SJSA1 (cell line): ENCODE results near the gene SIPA1L3. TPM values are rescaled to one million over a fixed set of nuclear protein-coding genes. Genes with fewer than 3 reads are reported as not detected.
"Not testable (repeated sequence)": the region's sequence is repeated elsewhere in the genome, so short reads cannot be mapped to it uniquely, and the experiment has no call there.

ENCODE experiments used
- DNase-seq, 2 experiments: peaks; one replicate each; pipeline ENCODE4 v3.0.0-alpha.2; 2015 to 2020; ENCODE audit warnings: low spot score in 2 of 2, low read depth in 1 of 2
- H3K27ac ChIP-seq: fragments of 250-450 bp; sonication (Bioruptor Pico); 2 replicates; pipeline ENCODE4 v1.5.1; 2020; ENCODE audit warnings: mild to moderate bottlenecking, moderate library complexity
- H3K27me3 ChIP-seq: fragments of 250-450 bp; sonication (Bioruptor Pico); replicated peaks from 2 replicates; pipeline ENCODE4 v1.5.1; 2020; ENCODE audit warnings: mild to moderate bottlenecking, moderate library complexity
- H3K36me3 ChIP-seq: fragments of 250-450 bp; sonication (Bioruptor Pico); 2 replicates; pipeline ENCODE4 v1.5.1; 2020; ENCODE audit warnings: mild to moderate bottlenecking
- H3K4me1 ChIP-seq: fragments of 250-450 bp; sonication (Bioruptor Pico); replicated peaks from 2 replicates; pipeline ENCODE4 v1.6.1; 2021; ENCODE audit warnings: mild to moderate bottlenecking
- H3K4me3 ChIP-seq: fragments of 250-450 bp; sonication (Bioruptor Pico); 2 replicates; pipeline ENCODE4 v1.5.1; 2020; ENCODE audit warnings: mild to moderate bottlenecking
- H3K9me3 ChIP-seq: fragments of 250-450 bp; sonication (Bioruptor Pico); replicated peaks from 2 replicates; pipeline ENCODE4 v1.5.1; 2020; ENCODE audit warnings: mild to moderate bottlenecking
- total RNA-seq: library from RNA; depleted of rRNA; stranded (reverse); fragments of >200 nt; shearing (Covaris generic); gene quantifications from 2 replicates; pipeline ENCODE4 v1.2.3, GENCODE V29; 2014

Gene SIPA1L3
- total RNA-seq, 1 experiment from 2014 or later = 9.3 TPM

GRCh38 chr19:38223119-38223523, 316.1 kb downstream of the SIPA1L3 start:
- Histone ChIP-seq H3K4me3 (peak overlapping the region; percentile 42; the same call in 1 of the 2 replicates), H3K27ac (no peak overlapping the region), H3K9me3 (no peaks in the 10 kb centered on the region)

GRCh38 chr19:38223617-38224013, 316.6 kb downstream of the SIPA1L3 start:
- Histone ChIP-seq H3K27ac (no peak overlapping the region), H3K4me3 (peak overlapping the region; percentile 42), H3K4me1 (peaks cover 11% of the 10 kb centered on the region), H3K27me3 (no peaks in the 10 kb centered on the region), H3K36me3 (peaks cover 5% of the 10 kb centered on the region; the same call in 1 of the 2 replicates), H3K9me3 (no peaks in the 10 kb centered on the region)
- no peak for DNase-seq

More at GRCh38 chr19:38223119-38223523, 316.1 kb downstream of the SIPA1L3 start:
- H3K4me1 ChIP-seq = peaks cover 9% of the 10 kb centered on the region
- H3K36me3 ChIP-seq = peaks cover 10% of the 10 kb centered on the region; the same call in 1 of the 2 replicates
- DNase-seq = no peak
- no peaks in the 10 kb centered on the region for H3K27me3 ChIP-seq

- Histone ChIP-seq H3K36me3 (no peaks in the 10 kb centered on the region), H3K27ac (no peak within 1 kb of the TSS), H3K4me1 (peaks cover 16% of the 10 kb centered on the region), H3K4me3 (peak within 1 kb of the TSS; percentile 42), H3K9me3 (no peaks in the 10 kb centered on the region), H3K27me3 (no peaks in the 10 kb centered on the region)
- DNase-seq = peak; percentile 72 to 85
Observed at GRCh38 chr19:38224014-38224862, 317.2 kb downstream of the SIPA1L3 start, which contains the start of gene DPF1. DPF1 (minus strand) TSS chr19:38224222; CDS start chr19:38224142, 80 bp downstream.

- not testable (repeated sequence) for H3K4me3 ChIP-seq, H3K9me3 ChIP-seq, H3K27ac ChIP-seq, DNase-seq, H3K27me3 ChIP-seq, H3K36me3 ChIP-seq
- H3K4me1 ChIP-seq = peaks cover 16% of the 10 kb centered on the region
Observed at GRCh38 chr19:38224863-38225218, 317.8 kb downstream of the SIPA1L3 start.

GRCh38 chr19:38227287-38228004, 320.4 kb downstream of the SIPA1L3 start:
- Histone ChIP-seq H3K36me3 (no peaks in the 10 kb centered on the region), H3K9me3 (no peaks in the 10 kb centered on the region), H3K4me1 (peaks cover 16% of the 10 kb centered on the region), H3K4me3 (no peak overlapping the region), H3K27ac (no peak overlapping the region), H3K27me3 (no peaks in the 10 kb centered on the region)
- no peak for DNase-seq

- no peak for DNase-seq
- Histone ChIP-seq H3K4me3 (no peak overlapping the region), H3K4me1 (peaks cover 16% of the 10 kb centered on the region), H3K27me3 (no peaks in the 10 kb centered on the region), H3K27ac (no peak overlapping the region), H3K36me3 (no peaks in the 10 kb centered on the region), H3K9me3 (no peaks in the 10 kb centered on the region)
Observed at GRCh38 chr19:38228005-38228377, 321.0 kb downstream of the SIPA1L3 start.

- no peaks in the 10 kb centered on the region for H3K9me3 ChIP-seq
- H3K36me3 ChIP-seq = no peaks in the 10 kb centered on the region
- peak in 1 of 2 experiments; percentile 32 for DNase-seq
- peak overlapping the region; percentile 43 for H3K4me3 ChIP-seq
- no peaks in the 10 kb centered on the region for H3K27me3 ChIP-seq
- peaks cover 11% of the 10 kb centered on the region for H3K4me1 ChIP-seq
- no peak overlapping the region for H3K27ac ChIP-seq
Observed at GRCh38 chr19:38228491-38229439, 321.8 kb downstream of the SIPA1L3 start.

- Histone ChIP-seq H3K27ac (no peak overlapping the region), H3K9me3 (no peaks in the 10 kb centered on the region), H3K27me3 (no peaks in the 10 kb centered on the region), H3K36me3 (no peaks in the 10 kb centered on the region), H3K4me1 (peaks cover 7% of the 10 kb centered on the region; the same call in 1 of the 2 replicates), H3K4me3 (peak overlapping the region; percentile 43)
- peak; percentile 83 to 90 for DNase-seq
Observed at GRCh38 chr19:38229585-38230073, 322.6 kb downstream of the SIPA1L3 start.

GRCh38 chr19:38230506-38231133, 323.6 kb downstream of the SIPA1L3 start:
- H3K4me3 ChIP-seq, H3K36me3 ChIP-seq, H3K27ac ChIP-seq, H3K9me3 ChIP-seq, H3K27me3 ChIP-seq, DNase-seq, H3K4me1 ChIP-seq: not testable (repeated sequence)

GRCh38 chr19:38231918-38232317, 324.9 kb downstream of the SIPA1L3 start:
- H3K27ac ChIP-seq = no peak overlapping the region
- no peaks in the 10 kb centered on the region for H3K36me3 ChIP-seq
- no peaks in the 10 kb centered on the region for H3K9me3 ChIP-seq
- H3K4me3 ChIP-seq = no peak overlapping the region
- DNase-seq = no peak
- peaks cover 7% of the 10 kb centered on the region; the same call in 1 of the 2 replicates for H3K4me1 ChIP-seq
- H3K27me3 ChIP-seq = no peaks in the 10 kb centered on the region

- Histone ChIP-seq H3K27me3 (no peaks in the 10 kb centered on the region), H3K4me3 (no peak overlapping the region), H3K27ac (no peak overlapping the region), H3K36me3 (no peaks in the 10 kb centered on the region), H3K4me1 (peaks cover 4% of the 10 kb centered on the region; the same call in 1 of the 2 replicates), H3K9me3 (no peaks in the 10 kb centered on the region)
- DNase-seq = peak; percentile 46 to 74
Observed at GRCh38 chr19:38233740-38234251, 326.8 kb downstream of the SIPA1L3 start.

- Histone ChIP-seq H3K27ac (no peak overlapping the region), H3K9me3 (no peaks in the 10 kb centered on the region), H3K36me3 (no peaks in the 10 kb centered on the region), H3K4me3 (no peak overlapping the region), H3K4me1 (no peaks in the 10 kb centered on the region), H3K27me3 (no peaks in the 10 kb centered on the region)
- DNase-seq = no peak
Observed at GRCh38 chr19:38234615-38235014, 327.6 kb downstream of the SIPA1L3 start.
